D721Med (cell line): ENCODE measurements around the gene SUPT6H.

Experiments
- DNase-seq: peaks from one replicate; pipeline ENCODE4 v3.0.0; 2011; ENCODE audit warnings: low spot score; ENCODE audit not compliant: insufficient read length
- FAIRE-seq: peaks from 2 replicates; lab custom pipeline; 2011; peaks lifted over from hg19 to GRCh38; lab: Jason Lieb, UNC
- CTCF ChIP-seq: IDR thresholded peaks from 2 replicates; pipeline ENCODE4 v1.5.1; 2012; ENCODE audit warnings: mild to moderate bottlenecking, control low read depth; ENCODE audit not compliant: insufficient read depth; ENCODE audit errors: missing control alignments

The SUPT6H gene

GRCh38 chr17:28750178-28751047 is 88.4 kb downstream of the SUPT6H start:
- TF ChIP-seq CTCF = peak; percentile 100
- FAIRE-seq (no peak), DNase-seq (peak; percentile 60)

GRCh38 chr17:28751600-28752366 is 89.8 kb downstream of the SUPT6H start:
- no peak for DNase-seq
- no peak for TF ChIP-seq CTCF
- FAIRE-seq = no peak
